NCI-H1417 treated with DMSO at 0.1 percent for 48 hours (cell line): Measurements from ENCODE around the gene TMPO.
"Not testable (repeated sequence)": the region's sequence is repeated elsewhere in the genome, so short reads cannot be mapped to it uniquely, and the experiment has no call there.

ENCODE experiments used
- DNase-seq: peaks from one replicate; lab custom pipeline; 2025; lab: John Stamatoyannopoulos, UW

The TMPO gene

GRCh38 chr12:98511806-98512205 is 3.6 kb upstream of the TMPO start:
- not testable (repeated sequence) for DNase-seq

GRCh38 chr12:98513379-98514322 is 1.7 kb upstream of the TMPO start:
- no peak for DNase-seq

DNA sequence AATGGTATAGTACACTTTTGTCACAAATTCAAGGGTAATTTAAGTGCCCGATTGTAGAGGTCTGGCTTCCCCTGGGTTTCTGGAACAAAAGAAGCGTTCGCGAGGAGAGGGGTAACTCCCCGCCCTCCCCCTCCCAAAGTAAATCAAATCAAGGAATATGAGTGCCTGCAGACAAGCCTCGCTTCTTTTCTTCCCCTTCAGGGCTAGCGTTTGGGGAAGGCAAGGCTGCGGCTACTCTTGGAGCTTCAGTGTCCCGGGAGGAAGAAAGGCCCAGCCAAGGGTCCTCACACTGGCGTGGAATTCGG is 456 bp upstream of the TMPO start:
- no peak for DNase-seq

- peak; percentile 70 for DNase-seq
Measured at GRCh38 chr12:98516111-98516873, 902 bp downstream of the TMPO start.

GRCh38 chr12:98519257-98519907 is 4.0 kb downstream of the TMPO start:
- DNase-seq = no peak

DNA sequence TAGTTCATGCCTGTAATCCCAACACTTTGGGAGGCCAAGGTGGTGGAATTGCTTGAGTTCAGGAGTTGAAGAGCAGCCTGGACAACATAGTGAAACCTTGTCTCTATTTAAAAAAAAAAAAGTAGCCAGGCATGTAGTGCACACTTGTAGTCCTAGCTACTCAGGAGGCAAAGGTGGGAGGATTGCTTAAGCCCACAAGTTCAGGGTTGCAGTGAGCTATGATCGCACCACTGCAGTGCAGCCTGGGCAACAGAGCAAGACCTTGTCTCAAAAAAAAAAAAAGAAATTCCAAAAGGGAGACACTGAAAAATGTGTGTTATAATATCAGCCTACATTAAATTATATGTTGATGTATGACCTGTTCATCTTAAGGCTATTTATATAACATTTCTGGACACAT is 14.7 kb downstream of the TMPO start:
- DNase-seq = no peak

DNA sequence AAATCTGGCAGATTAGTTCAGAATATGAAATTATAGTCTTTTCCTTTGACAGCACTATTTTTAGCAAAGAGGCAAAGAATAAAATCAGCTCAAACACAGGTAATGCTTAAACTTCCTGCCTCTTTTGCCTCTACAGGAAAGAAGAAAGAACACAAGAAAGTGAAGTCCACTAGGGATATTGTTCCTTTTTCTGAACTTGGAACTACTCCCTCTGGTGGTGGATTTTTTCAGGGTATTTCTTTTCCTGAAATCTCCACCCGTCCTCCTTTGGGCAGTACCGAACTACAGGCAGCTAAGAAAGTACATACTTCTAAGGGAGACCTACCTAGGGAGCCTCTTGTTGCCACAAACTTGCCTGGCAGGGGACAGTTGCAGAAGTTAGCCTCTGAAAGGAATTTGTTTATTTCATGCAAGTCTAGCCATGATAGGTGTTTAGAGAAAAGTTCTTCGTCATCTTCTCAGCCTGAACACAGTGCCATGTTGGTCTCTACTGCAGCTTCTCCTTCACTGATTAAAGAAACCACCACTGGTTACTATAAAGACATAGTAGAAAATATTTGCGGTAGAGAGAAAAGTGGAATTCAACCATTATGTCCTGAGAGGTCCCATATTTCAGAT is 17.4 kb downstream of the TMPO start:
- no peak for DNase-seq

DNA sequence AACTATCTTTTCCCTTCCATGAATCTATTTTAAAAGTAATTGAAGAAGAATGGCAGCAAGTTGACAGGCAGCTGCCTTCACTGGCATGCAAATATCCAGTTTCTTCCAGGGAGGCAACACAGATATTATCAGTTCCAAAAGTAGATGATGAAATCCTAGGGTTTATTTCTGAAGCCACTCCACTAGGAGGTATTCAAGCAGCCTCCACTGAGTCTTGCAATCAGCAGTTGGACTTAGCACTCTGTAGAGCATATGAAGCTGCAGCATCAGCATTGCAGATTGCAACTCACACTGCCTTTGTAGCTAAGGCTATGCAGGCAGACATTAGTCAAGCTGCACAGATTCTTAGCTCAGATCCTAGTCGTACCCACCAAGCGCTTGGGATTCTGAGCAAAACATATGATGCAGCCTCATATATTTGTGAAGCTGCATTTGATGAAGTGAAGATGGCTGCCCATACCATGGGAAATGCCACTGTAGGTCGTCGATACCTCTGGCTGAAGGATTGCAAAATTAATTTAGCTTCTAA is 18.4 kb downstream of the TMPO start:
- DNase-seq = no peak

DNA sequence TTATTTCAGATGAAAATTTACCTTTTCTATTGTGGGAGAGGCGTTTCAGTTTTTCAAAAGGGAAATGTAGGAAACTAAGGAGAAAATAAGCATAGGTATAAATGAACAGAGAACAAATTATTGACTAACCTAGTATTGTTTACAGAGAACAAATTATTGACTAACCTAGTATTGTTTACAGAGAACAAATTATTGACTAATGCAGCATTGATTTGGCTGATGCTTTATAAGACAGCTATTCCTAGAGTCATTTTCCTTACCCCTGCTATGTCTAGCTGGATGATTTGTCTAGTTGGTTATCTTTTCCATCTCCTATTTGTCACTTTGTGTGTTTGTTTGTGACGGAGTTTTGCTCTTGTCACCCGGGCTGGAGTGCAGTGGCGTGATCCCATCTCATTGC is 22.6 kb downstream of the TMPO start:
- no peak for DNase-seq

- DNase-seq = no peak
Measured at GRCh38 chr12:98543701-98544100, 28.3 kb downstream of the TMPO start.

DNA sequence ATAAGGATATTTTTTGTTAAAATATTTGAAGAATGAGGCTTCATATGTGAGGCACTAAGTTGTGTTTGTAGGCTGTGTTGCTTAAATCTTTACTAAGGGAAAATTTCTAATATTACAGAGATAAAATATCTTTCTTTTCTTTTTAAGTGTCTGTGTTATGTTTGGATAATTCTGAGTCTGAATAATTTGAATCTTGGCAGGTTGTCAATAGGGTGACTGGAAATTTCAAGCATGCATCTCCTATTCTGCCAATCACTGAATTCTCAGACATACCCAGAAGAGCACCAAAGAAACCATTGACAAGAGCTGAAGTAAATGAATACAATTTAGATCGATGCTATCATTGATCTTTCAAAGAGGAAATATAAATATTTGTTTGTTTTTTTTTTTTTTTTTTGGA is 29.4 kb downstream of the TMPO start:
- no peak for DNase-seq

- no peak for DNase-seq
Measured at GRCh38 chr12:98549371-98550110, 34.2 kb downstream of the TMPO start.

DNA sequence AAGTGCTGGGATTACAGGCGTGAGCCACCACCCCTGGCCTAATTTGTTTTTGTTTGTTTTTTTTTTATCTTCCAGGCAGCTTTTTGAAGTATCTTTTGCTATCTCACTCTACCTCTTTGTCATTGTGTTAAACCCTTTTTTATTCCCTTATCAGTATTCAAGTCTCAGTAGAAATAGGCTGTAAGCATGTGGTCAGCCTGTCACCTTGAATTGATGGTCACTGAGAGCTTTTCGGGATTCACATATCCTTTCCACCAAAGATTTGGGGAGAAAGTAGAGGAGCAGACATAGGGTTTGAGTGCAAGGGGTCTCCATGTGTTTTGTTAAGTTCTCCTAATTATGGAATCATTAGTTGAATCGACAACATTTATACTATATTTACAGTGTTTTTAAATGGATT is 36.4 kb downstream of the TMPO start:
- no peak for DNase-seq

DNA sequence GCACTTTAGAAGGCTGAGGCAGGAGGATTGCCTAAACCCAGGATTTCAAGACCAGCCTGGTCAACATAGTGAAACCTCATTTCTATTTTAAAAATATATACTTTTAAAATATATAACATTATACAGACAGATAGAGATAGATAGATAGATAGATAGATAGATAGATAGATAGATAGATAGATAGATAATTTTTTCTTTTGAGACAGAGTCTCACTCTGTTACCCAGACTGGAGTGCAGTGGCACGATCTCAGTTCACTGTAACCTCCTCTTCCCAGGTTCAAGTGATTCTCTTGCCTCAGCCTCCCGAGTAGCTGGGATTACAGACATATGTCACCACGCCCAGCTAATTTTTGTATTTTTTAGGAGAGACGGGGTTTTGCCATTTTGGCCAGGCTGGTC is 42.7 kb downstream of the TMPO start:
- not testable (repeated sequence) for DNase-seq

GRCh38 chr12:98559666-98560065 is 44.3 kb downstream of the TMPO start:
- no peak for DNase-seq

DNA sequence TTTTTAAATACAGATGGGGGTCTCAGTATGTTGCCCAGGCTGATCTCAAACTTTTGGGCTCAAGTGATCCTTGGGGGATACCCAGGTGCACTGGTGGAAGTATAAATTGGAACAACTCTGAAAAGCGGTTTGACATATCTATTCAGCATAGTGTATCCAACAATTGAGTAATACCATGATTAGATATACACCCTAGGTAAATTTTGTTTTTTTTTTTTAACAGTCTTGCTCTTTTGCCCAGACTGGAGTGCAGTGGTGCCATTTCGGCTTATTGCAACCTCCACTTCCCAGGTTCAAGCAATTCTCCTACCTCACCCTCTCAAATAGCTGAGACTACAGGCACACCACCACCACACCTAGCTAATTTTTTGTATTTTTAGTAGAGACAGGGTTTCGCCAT is 46.5 kb downstream of the TMPO start:
- DNase-seq = no peak

- no peak for DNase-seq
Measured at GRCh38 chr12:98572010-98572409, 56.6 kb downstream of the TMPO start.

DNA sequence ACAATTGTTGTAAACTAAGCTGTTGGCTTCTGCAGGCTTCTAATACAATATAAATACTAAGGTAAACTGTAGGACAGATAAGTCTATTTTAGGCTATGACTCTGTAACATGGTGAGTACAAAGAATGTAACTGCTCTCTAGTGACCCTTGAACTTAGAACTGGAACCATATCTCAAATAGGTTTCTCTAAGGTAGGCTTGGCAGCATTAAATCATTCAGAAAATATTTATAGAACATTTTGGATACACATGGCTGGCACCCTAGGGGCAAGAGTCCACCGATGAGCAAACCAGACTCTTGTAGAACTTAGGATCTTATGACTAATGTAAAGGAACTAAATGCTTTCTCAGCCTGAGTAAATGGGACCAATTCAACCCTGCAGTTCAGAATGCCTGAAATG is 58.7 kb downstream of the TMPO start:
- DNase-seq = no peak

DNA sequence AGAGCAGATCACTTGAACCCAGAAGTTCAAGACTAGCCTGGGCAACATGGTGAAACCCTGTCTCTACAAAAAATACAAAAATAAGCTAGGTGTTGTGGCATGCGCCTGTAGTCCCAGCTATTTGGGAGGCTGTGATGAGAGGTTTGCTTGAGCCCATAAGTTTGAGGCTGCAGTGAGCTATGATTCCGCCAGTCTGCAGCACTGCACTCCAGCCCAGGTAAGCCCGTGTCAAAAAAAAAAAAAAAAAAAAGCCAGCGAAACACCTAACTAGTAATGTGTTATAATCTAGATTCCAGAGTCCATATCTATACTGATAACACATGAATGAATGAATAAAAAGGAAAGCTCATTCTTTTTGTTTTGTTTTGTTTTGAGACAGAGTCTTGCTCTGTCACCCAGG is 59.6 kb downstream of the TMPO start:
- DNase-seq = no peak

- DNase-seq = not testable (repeated sequence)
Measured at GRCh38 chr12:98576795-98577194, 61.4 kb downstream of the TMPO start.

DNA sequence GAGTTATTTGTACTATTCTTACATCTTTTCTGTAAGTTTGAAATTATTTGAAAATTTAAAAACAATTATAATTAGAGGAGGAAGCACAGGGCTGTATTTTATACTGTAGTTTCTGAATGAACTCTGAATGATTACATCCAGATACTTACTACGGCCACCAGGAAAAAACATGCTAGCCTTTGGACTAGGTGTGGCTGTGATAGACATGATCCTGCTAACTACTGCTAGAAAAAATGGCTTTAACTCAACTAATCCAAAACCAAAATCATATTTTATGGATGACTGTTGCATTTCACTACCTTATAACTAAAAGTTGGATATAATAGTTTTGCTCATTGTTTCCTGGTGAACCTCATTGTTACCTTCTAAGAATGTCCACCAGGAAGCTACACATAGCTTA is 63.0 kb downstream of the TMPO start:
- DNase-seq = no peak

DNA sequence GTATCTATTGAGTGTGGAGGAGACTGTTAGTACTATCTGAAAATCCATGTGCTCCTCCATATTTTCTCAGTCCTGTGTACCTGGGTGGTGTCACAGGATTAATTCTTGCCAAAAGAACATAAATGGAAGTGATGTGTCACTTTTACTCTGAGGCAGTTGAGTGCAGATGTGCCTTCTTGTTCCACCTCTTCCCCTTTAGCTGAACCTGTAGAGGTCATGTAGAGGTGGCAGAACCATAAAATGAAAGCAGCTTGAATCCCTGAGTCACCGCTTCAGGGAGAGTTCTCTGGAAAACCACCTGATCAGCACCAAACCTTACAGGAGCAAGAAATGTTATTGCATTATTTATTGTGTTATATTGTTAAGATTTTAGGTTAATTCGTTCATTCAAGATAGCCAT is 63.4 kb downstream of the TMPO start:
- no peak for DNase-seq
